B cell (primary cell): ENCODE measurements around the gene RCN2. TPM values are rescaled to one million over a fixed set of nuclear protein-coding genes. Genes with fewer than 3 reads are reported as not detected.

Source experiments
- ATAC-seq: fragments of 200-7000 bp; cut with Tn5 transposase; one replicate; pipeline ENCODE4 v1.10.0; 2021; ENCODE audit warnings: low read depth, mild to moderate bottlenecking, moderate number of reproducible peaks, moderate library complexity
- CTCF ChIA-PET: fragments of 350-600 bp; sonication (Branson Sonifier 250); formaldehyde crosslinking; loops from one replicate; lab custom pipeline; 2021; ENCODE audit warnings: antibody characterized with exemption, inconsistent platforms; lab: Charles Lee
- POLR2A ChIA-PET: fragments of 350-600 bp; sonication (Branson Sonifier 250); formaldehyde crosslinking; loops from one replicate; lab custom pipeline; 2021; ENCODE audit warnings: antibody characterized with exemption; lab: Charles Lee
- DNase-seq: peaks from one replicate; pipeline ENCODE4 v3.0.0; 2013
- H2AFZ ChIP-seq: 2 replicates; pipeline ENCODE4 v1.6.1; 2012; ENCODE audit warnings: mild to moderate bottlenecking, low read depth, low read length; ENCODE audit not compliant: insufficient read depth, poor library complexity, severe bottlenecking
- H3K27ac ChIP-seq, 2 donors: 1 replicate in 1 of 2; 2 replicates in 1 of 2; pipeline ENCODE4 v1.5.1; 2012 to 2013; ENCODE audit warnings: low read length in 2 of 2, mild to moderate bottlenecking in 2 of 2, moderate library complexity in 1 of 2
- H3K27me3 ChIP-seq, 4 experiments: fragments of 200-600 bp in 1 of 4; sonication (generic) in 1 of 4; replicated peaks in 1 of 4; 1 replicate in 2 of 4; 2 replicates in 2 of 4; pipeline versions ENCODE4 v1.6.1 to v1.7.0; 2013 to 2016; ENCODE audit warnings: low read length in 3 of 4, mild to moderate bottlenecking in 2 of 4, mixed read lengths in 1 of 4, moderate library complexity in 1 of 4; ENCODE audit not compliant: insufficient read depth in 4 of 4, control insufficient read depth in 3 of 4; ENCODE audit errors: control extremely low read depth in 1 of 4
- H3K36me3 ChIP-seq, 2 experiments: replicated peaks in 1 of 2; 1 replicate in 1 of 2; 2 replicates in 1 of 2; pipeline versions ENCODE4 v1.6.1 to v1.7.1; 2013; ENCODE audit warnings: low read length in 1 of 2; ENCODE audit not compliant: insufficient read depth in 2 of 2, control insufficient read depth in 1 of 2; ENCODE audit errors: control extremely low read depth in 1 of 2, extremely low read depth in 1 of 2
- H3K4me1 ChIP-seq, 2 donors: fragments of 200-600 bp in 1 of 2; sonication (generic) in 1 of 2; 1 replicate in 1 of 2; 2 replicates in 1 of 2; pipeline versions ENCODE4 v1.5.1 to v1.6.1; 2013 to 2017; ENCODE audit warnings: low read length in 2 of 2; ENCODE audit not compliant: control insufficient read depth in 2 of 2, insufficient read depth in 2 of 2
- H3K4me2 ChIP-seq: replicated peaks from 2 replicates; pipeline ENCODE3; 2012; ENCODE audit warnings: mild to moderate bottlenecking, low read depth, low read length; ENCODE audit not compliant: poor library complexity, severe bottlenecking
- H3K4me3 ChIP-seq, 5 experiments: fragments of 200-600 bp in 1 of 5; sonication (generic) in 1 of 5; 1 replicate in 3 of 5; 2 replicates in 2 of 5; pipeline versions ENCODE4 v1.5.1 to v1.7.0; 2011 to 2016; ENCODE audit warnings: low read length in 4 of 5, mild to moderate bottlenecking in 4 of 5, low read depth in 2 of 5, control low read depth in 1 of 5, moderate library complexity in 1 of 5; ENCODE audit not compliant: insufficient read depth in 1 of 5; ENCODE audit errors: control extremely low read depth in 1 of 5, extremely low read depth in 1 of 5
- H3K79me2 ChIP-seq: fragments of 200-600 bp; sonication (generic); one replicate; pipeline ENCODE4 v1.6.0; 2016; ENCODE audit warnings: low read length; ENCODE audit not compliant: control insufficient read depth, insufficient read depth
- H3K9ac ChIP-seq: fragments of 200-600 bp; sonication (generic); 2 replicates; pipeline ENCODE4 v1.6.1; 2017; ENCODE audit warnings: mild to moderate bottlenecking, low read length, moderate library complexity
- H3K9me3 ChIP-seq, 3 donors: one replicate each; pipeline versions ENCODE4 v1.6.1 to v1.7.1; 2013; ENCODE audit warnings: low read length in 2 of 3; ENCODE audit not compliant: control insufficient read depth in 2 of 3, insufficient read depth in 1 of 3; ENCODE audit errors: control extremely low read depth in 1 of 3
- H4K20me1 ChIP-seq: 2 replicates; pipeline ENCODE4 v1.6.0; 2012; ENCODE audit warnings: mild to moderate bottlenecking, low read length; ENCODE audit not compliant: insufficient read depth, control insufficient read depth, poor library complexity, severe bottlenecking
- H3K27ac Mint-ChIP-seq: one replicate; pipeline ENCODE4 v1.8.0; 2021; ENCODE audit warnings: mixed read lengths
- H3K27me3 Mint-ChIP-seq: one replicate; pipeline ENCODE4 v1.8.0; 2021; ENCODE audit warnings: mixed read lengths
- H3K4me1 Mint-ChIP-seq: one replicate; pipeline ENCODE4 v1.8.0; 2021; ENCODE audit warnings: mixed read lengths
- H3K4me3 Mint-ChIP-seq: one replicate; pipeline ENCODE4 v1.8.0; 2021; ENCODE audit warnings: mixed read lengths
- H3K9me3 Mint-ChIP-seq: one replicate; pipeline ENCODE4 v1.8.0; 2022; ENCODE audit warnings: mixed read lengths; ENCODE audit not compliant: insufficient read depth
- CTCF ChIP-seq: fragments of 200-600 bp; IDR thresholded peaks from one replicate; pipeline ENCODE4 v1.8.0; 2022; ENCODE audit warnings: antibody characterized with exemption, mild to moderate bottlenecking
- EZH2 ChIP-seq: IDR thresholded peaks from 2 replicates; pipeline ENCODE4 v1.6.1; 2012; ENCODE audit warnings: borderline replicate concordance, low read depth, mild to moderate bottlenecking, moderate library complexity, low read length; ENCODE audit not compliant: insufficient read depth, poor library complexity, severe bottlenecking
- WGBS: methylation state at CpG from one replicate; pipeline ENCODE4 v1.1.5; 2013; ENCODE audit warnings: missing lambda C conversion rate; ENCODE audit not compliant: insufficient coverage; 5-methylcytosine and 5-hydroxymethylcytosine counted together
- intact Hi-C: fragments of 100-400 bp; cut with micrococcal nuclease; formaldehyde crosslinking; loops from one replicate; pipeline ENCODE4 v1.10.0; 2022
- polyA plus RNA-seq: library from polyadenylated mRNA; depleted of rRNA; stranded (reverse); fragments of >200 nt; gene quantifications from 2 replicates; pipeline ENCODE4 v1.2.3, GENCODE V29; 2012
- total RNA-seq, 2 donors: library from RNA; stranded (reverse); fragments of 120-200 nt in 1 of 2; gene quantifications; 1 replicate in 1 of 2; 2 replicates in 1 of 2; pipeline versions ENCODE4 v1.2.3 to v1.2.4, GENCODE V29; 2013 to 2022

The RCN2 gene
- total and polyA plus RNA-seq, 2 donors (not counting 1 experiment from before 2014, with no cell fraction given), result 16.7 to 27.8 TPM

GRCh38 chr15:76994496-76994895, 62.9 kb downstream of the RCN2 start:
- intact Hi-C loops, result loop anchor here (2.0 to 10.0 kb wide), 2 partner anchors 30 to 90 kb away; partner anchors contain the start of gene SCAPER
- TF ChIP-seq CTCF, result no peak
- TF ChIP-seq EZH2, result no peak
- Histone ChIP-seq H4K20me1 (peaks cover 22% of the 10 kb centered on the region), H3K9ac (peak overlapping the region; percentile 91), H3K4me2 (peak overlapping the region; percentile 96), H3K79me2 (peaks cover 53% of the 10 kb centered on the region), H3K27ac (peak overlapping the region; percentile 79 to 81), H2AFZ (peak overlapping the region; percentile 100), H3K4me3 (peak overlapping the region in 4 of 5 experiments; percentile 74 to 86 (median 82)), H3K27me3 (no peaks in the 10 kb centered on the region), H3K4me1 (peaks cover 38 to 52% of the 10 kb centered on the region in 2 donors), H3K9me3 (no peaks in the 10 kb centered on the region), H3K36me3 (peaks cover 7 to 11% of the 10 kb centered on the region in 2 experiments)
- Mint-ChIP-seq H3K9me3 (no peaks in the 10 kb centered on the region), H3K27ac (peak overlapping the region; percentile 100), H3K4me3 (peak overlapping the region; percentile 99), H3K4me1 (peaks cover 55% of the 10 kb centered on the region), H3K27me3 (no peaks in the 10 kb centered on the region)
- ChIA-PET CTCF (interaction anchor here (0.9 to 2.3 kb wide), 8 partner anchors 17 to 60 kb away, joined by 3 to 12 read pairs (median 4); no protein-coding TSS in a partner anchor), POLR2A (interaction anchor here (0.5 to 1.7 kb wide), 8 partner anchors 11 to 1076 kb away, joined by 3 to 5 read pairs (median 3); no protein-coding TSS in a partner anchor)
- 89% methylated on average over 4 of the region's 6 CpGs for WGBS
- ATAC-seq (no peak), DNase-seq (no peak)
